Measurements from ENCODE around the gene NQO2. TPM values are rescaled to one million over a fixed set of nuclear protein-coding genes. Genes with fewer than 3 reads are reported as not detected.

NQO2 gene
- total and polyA plus RNA-seq, 2 of the 13 experiments (the other 11 are each of a cell fraction or from before 2014, with no cell fraction given): 32.2 to 56.5 TPM

DNA sequence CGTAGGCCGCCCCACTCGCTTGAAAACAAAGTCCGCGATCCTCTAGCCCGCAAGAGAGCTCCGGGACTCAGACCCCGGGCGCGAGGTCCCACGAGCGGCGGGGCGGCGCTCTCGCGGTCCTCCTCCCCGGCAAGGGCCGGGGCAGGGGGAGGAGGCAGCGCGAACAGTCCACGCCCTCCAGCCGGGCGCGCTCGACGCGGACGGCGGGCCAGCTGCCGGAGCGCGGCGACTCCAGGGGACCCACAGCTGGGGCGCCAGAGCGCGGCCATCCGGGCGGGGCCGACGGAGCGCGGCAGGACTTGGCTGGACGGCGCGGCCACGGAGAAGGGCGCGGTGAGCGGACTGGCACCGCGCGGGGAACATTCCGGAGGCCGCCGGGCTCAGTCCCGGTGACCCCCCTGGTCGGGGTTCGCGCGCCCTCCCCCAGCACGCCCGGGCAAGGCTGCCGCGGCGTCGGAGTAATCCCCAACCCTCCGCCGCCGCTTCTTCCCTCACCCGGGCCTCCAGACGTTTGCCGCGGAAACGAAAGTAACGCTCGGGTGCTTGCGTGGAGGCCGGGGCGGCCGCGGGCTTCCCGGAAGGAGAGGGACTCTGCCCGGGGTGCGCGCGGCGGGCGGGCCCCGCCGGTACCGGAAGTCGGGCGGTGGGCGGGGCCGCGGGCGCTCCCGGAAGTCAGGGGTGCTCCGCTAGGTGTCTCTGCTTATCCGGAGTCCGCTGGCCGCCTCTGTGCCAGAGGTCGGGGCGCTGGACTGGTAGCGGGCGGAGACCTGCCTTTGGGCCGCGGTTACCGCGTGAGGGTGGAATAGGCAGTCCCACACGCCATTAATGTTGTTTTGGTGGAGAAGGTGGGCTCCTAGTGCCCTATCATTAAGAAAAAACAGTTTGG lies 68.9 kb downstream of the NQO2 start, which contains the start of gene RIPK1 (continued):
- TF ChIP-seq ISL2 (CRISPR knock-in tag; IDR thresholded peaks at IDR 0.05): peak; percentile 58; the same call in 1 of the 2 replicates
- no peak for TF ChIP-seq MTA3 (CRISPR knock-in tag; IDR thresholded peaks at IDR 0.05)
- TF ChIP-seq EZH2 (conservative IDR thresholded peaks at IDR 0.05; ENCODE audit: low read depth, low read length): no peak
- TF ChIP-seq CCAR2 (optimal IDR thresholded peaks at IDR 0.05; ENCODE audit: low read depth, low read length): peak; percentile 45
- peak; percentile 90 for TF ChIP-seq ZNF781 (CRISPR knock-in tag; IDR thresholded peaks at IDR 0.05; ENCODE audit: borderline replicate concordance, not compliant biosample characterization)
- TF ChIP-seq ZSCAN22 (CRISPR knock-in tag; IDR thresholded peaks at IDR 0.05): no peak
- TF ChIP-seq ZNF143 (CRISPR knock-in tag; IDR thresholded peaks at IDR 0.05): no peak; the same call in 1 of the 2 replicates
- TF ChIP-seq, protein P1, sequence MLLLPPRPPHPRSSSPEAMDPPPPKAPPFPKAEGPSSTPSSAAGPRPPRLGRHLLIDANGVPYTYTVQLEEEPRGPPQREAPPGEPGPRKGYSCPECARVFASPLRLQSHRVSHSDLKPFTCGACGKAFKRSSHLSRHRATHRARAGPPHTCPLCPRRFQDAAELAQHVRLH (CRISPR knock-in tag; IDR thresholded peaks at IDR 0.05; ENCODE audit: borderline replicate concordance, low read depth): peak; percentile 74; the same call in 1 of the 2 replicates
- peak; percentile 18 for TF ChIP-seq JARID2 (CRISPR knock-in tag; IDR thresholded peaks at IDR 0.05; ENCODE audit: insufficient replicate concordance)
- no peak for TF ChIP-seq ZNF12 (CRISPR knock-in tag; IDR thresholded peaks at IDR 0.05)
- peak; percentile 38; the same call in 1 of the 2 replicates for TF ChIP-seq ZNF501 (CRISPR knock-in tag; IDR thresholded peaks at IDR 0.05)
- peak; percentile 62; the same call in 1 of the 2 replicates for TF ChIP-seq REL (CRISPR knock-in tag; conservative IDR thresholded peaks at IDR 0.05)
- no peak for TF ChIP-seq ISX (CRISPR knock-in tag; conservative IDR thresholded peaks at IDR 0.05)
- TF ChIP-seq KLF11 (CRISPR knock-in tag; IDR thresholded peaks at IDR 0.05): 0 out of 2 replicates have a peak, but pooled peaks have one; percentile 83
- TF ChIP-seq, protein P2, sequence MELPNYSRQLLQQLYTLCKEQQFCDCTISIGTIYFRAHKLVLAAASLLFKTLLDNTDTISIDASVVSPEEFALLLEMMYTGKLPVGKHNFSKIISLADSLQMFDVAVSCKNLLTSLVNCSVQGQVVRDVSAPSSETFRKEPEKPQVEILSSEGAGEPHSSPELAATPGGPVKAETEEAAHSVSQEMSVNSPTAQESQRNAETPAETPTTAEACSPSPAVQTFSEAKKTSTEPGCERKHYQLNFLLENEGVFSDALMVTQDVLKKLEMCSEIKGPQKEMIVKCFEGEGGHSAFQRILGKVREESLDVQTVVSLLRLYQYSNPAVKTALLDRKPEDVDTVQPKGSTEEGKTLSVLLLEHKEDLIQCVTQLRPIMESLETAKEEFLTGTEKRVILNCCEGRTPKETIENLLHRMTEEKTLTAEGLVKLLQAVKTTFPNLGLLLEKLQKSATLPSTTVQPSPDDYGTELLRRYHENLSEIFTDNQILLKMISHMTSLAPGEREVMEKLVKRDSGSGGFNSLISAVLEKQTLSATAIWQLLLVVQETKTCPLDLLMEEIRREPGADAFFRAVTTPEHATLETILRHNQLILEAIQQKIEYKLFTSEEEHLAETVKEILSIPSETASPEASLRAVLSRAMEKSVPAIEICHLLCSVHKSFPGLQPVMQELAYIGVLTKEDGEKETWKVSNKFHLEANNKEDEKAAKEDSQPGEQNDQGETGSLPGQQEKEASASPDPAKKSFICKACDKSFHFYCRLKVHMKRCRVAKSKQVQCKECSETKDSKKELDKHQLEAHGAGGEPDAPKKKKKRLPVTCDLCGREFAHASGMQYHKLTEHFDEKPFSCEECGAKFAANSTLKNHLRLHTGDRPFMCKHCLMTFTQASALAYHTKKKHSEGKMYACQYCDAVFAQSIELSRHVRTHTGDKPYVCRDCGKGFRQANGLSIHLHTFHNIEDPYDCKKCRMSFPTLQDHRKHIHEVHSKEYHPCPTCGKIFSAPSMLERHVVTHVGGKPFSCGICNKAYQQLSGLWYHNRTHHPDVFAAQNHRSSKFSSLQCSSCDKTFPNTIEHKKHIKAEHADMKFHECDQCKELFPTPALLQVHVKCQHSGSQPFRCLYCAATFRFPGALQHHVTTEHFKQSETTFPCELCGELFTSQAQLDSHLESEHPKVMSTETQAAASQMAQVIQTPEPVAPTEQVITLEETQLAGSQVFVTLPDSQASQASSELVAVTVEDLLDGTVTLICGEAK (IDR thresholded peaks at IDR 0.05): no peak; the same call in 1 of the 2 replicates
- TF ChIP-seq, protein P2 (CRISPR knock-in tag; IDR thresholded peaks at IDR 0.05): peak; percentile 43; the same call in 1 of the 2 replicates
- TF ChIP-seq TP53 (CRISPR knock-in tag; conservative IDR thresholded peaks at IDR 0.05): no peak
- peak; percentile 15 to 80; a peak in 1 of 4 replicates for TF ChIP-seq KLF16 (CRISPR knock-in tag; IDR thresholded peaks at IDR 0.05)
- TF ChIP-seq PHF21A (CRISPR knock-in tag; IDR thresholded peaks at IDR 0.05): peak; percentile 90
- no peak for TF ChIP-seq JDP2 (CRISPR knock-in tag; IDR thresholded peaks at IDR 0.05; ENCODE audit: borderline replicate concordance)
- no peak for TF ChIP-seq ZNF660 (CRISPR knock-in tag; IDR thresholded peaks at IDR 0.05; ENCODE audit: borderline replicate concordance, low read depth)
